ENCODE data around the gene ENTPD2.
"Not testable (repeated sequence)": the region's sequence is repeated elsewhere in the genome, so short reads cannot be mapped to it uniquely, and the experiment has no call there.

Gene ENTPD2

GRCh38 chr9:137008312-137008711 is 45.5 kb downstream of the ENTPD2 start:
- Histone ChIP-seq H3K9me3 (ENCODE audit: control insufficient read depth, insufficient read depth, low read length) (no peaks in the 10 kb centered on the region), H3K36me3 (ENCODE audit: insufficient read depth, low read length) (no peaks in the 10 kb centered on the region), H3K9ac (ENCODE audit: low read depth, low read length) (no peak overlapping the region), H3K4me1 (ENCODE audit: insufficient read depth, low read length) (no peaks in the 10 kb centered on the region)

GRCh38 chr9:137007816-137008270 is 46.0 kb downstream of the ENTPD2 start:
- Histone ChIP-seq H3K9me3 (ENCODE audit: control insufficient read depth, insufficient read depth, low read length) (no peaks in the 10 kb centered on the region), H3K9ac (ENCODE audit: low read depth, low read length) (no peak overlapping the region), H3K4me1 (ENCODE audit: insufficient read depth, low read length) (no peaks in the 10 kb centered on the region), H3K36me3 (ENCODE audit: insufficient read depth, low read length) (no peaks in the 10 kb centered on the region)

- Histone ChIP-seq H3K36me3 (ENCODE audit: insufficient read depth, low read length) (no peaks in the 10 kb centered on the region), H3K4me1 (ENCODE audit: insufficient read depth, low read length) (no peaks in the 10 kb centered on the region), H3K9me3 (ENCODE audit: control insufficient read depth, insufficient read depth, low read length) (no peaks in the 10 kb centered on the region), H3K9ac (ENCODE audit: low read depth, low read length) (no peak overlapping the region)
Measured at GRCh38 chr9:137007108-137007815, 46.6 kb downstream of the ENTPD2 start.

GRCh38 chr9:137006116-137007003 is 47.5 kb downstream of the ENTPD2 start:
- Histone ChIP-seq H3K9me3 (ENCODE audit: control insufficient read depth, insufficient read depth, low read length) (no peaks in the 10 kb centered on the region), H3K36me3 (ENCODE audit: insufficient read depth, low read length) (no peaks in the 10 kb centered on the region), H3K4me1 (ENCODE audit: insufficient read depth, low read length) (no peaks in the 10 kb centered on the region), H3K9ac (ENCODE audit: low read depth, low read length) (no peak overlapping the region)

GRCh38 chr9:137004285-137004684 is 49.6 kb downstream of the ENTPD2 start:
- H3K9me3 ChIP-seq (ENCODE audit: control insufficient read depth, insufficient read depth, low read length); H3K4me1 ChIP-seq (ENCODE audit: insufficient read depth, low read length); H3K36me3 ChIP-seq (ENCODE audit: insufficient read depth, low read length); H3K9ac ChIP-seq (ENCODE audit: low read depth, low read length): not testable (repeated sequence)

GRCh38 chr9:137002646-137003041 is 51.2 kb downstream of the ENTPD2 start:
- Histone ChIP-seq H3K4me1 (ENCODE audit: insufficient read depth, low read length) (no peaks in the 10 kb centered on the region), H3K36me3 (ENCODE audit: insufficient read depth, low read length) (no peaks in the 10 kb centered on the region), H3K9me3 (ENCODE audit: control insufficient read depth, insufficient read depth, low read length) (no peaks in the 10 kb centered on the region), H3K9ac (ENCODE audit: low read depth, low read length) (no peak overlapping the region)

GRCh38 chr9:137001857-137002645 is 51.8 kb downstream of the ENTPD2 start:
- Histone ChIP-seq H3K4me1 (ENCODE audit: insufficient read depth, low read length) (peaks cover 4% of the 10 kb centered on the region; the same call in 1 of the 2 replicates), H3K36me3 (ENCODE audit: insufficient read depth, low read length) (no peaks in the 10 kb centered on the region), H3K9me3 (ENCODE audit: control insufficient read depth, insufficient read depth, low read length) (no peaks in the 10 kb centered on the region), H3K9ac (ENCODE audit: low read depth, low read length) (no peak overlapping the region)

GRCh38 chr9:137000177-137000930 is 53.5 kb downstream of the ENTPD2 start:
- no peak overlapping the region for H3K9ac ChIP-seq (ENCODE audit: low read depth, low read length)
- no peaks in the 10 kb centered on the region for H3K36me3 ChIP-seq (ENCODE audit: insufficient read depth, low read length)
- no peaks in the 10 kb centered on the region for H3K9me3 ChIP-seq (ENCODE audit: control insufficient read depth, insufficient read depth, low read length)
- H3K4me1 ChIP-seq (ENCODE audit: insufficient read depth, low read length) = peaks cover 4% of the 10 kb centered on the region; the same call in 1 of the 2 replicates
